NCI-H187 treated with DMSO at 0.1 percent for 48 hours (cell line): Measurements from ENCODE around the gene PLEKHF1.

ENCODE experiments used
- DNase-seq: peaks from one replicate; lab custom pipeline; 2025; lab: John Stamatoyannopoulos, UW

The PLEKHF1 gene

DNA sequence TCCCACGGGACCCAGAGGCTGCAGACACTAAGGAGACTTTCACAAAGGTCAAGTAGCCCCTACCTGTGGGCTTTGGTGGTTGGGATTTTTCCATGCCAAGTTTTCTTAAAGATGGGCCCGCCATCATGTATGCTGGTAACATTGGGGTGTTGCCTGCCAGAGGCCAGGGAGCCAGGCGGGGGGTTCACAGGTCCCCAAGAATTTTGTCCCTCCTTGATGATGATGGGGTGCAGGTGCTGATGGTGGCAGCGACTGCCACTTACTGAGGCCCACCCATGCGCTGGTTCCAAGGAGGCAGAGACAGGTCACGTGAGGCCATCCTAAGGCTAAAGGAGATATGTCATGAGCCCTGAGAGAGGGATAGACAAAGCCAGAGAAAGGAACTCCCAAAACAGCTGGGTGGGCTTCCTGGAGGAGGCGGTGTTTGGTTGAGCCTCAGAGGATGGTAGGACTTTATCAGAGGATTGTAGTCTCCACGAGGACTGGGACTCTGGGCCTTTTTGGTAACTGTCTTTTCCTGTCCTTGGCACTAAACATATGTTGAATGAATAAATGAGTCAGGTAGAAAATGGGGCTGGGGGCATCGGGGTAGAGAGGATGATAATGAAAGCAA lies 14.4 kb downstream of the PLEKHF1 start:
- DNase-seq: no peak

DNA sequence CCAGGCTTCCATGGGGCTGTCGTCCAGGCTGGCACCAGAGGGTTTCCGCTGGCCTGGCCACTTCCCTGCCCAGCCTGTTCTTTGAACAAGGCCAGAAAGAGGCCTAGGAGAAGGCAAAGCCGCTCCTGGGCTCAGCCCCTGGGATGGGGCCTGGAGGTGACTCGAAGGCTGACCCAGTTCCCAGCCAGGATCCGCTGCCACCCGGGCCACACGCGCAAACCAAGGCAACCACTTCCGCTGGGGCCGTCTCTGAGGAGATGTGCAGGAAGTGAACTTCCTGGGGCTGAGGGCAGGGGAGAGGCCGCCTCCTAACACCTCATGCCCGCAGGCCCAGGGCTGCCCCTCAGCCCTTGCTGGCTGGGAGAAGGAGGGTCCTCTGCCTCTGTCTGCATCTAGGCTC lies 15.2 kb downstream of the PLEKHF1 start:
- no peak for DNase-seq

DNA sequence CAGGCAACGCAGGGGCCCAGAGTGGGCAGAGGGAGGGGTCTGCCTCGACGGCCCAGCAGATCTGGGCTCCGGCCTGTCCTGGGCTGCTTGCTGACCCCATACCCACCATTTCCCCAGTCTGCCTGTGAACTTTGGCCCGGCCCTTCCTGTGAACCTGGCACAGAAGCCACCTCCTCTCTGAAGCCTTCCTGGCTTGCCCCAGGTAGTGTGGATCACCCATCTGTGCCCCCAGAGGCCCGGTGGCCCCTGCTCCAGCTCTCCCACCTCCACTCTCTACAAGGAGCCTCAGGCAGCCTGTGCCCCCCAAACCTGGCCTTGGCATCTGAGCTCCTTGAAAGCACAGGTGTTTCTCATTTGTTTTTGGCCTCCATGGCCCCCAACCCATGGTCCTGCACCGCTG lies 15.7 kb downstream of the PLEKHF1 start:
- no peak for DNase-seq

DNA sequence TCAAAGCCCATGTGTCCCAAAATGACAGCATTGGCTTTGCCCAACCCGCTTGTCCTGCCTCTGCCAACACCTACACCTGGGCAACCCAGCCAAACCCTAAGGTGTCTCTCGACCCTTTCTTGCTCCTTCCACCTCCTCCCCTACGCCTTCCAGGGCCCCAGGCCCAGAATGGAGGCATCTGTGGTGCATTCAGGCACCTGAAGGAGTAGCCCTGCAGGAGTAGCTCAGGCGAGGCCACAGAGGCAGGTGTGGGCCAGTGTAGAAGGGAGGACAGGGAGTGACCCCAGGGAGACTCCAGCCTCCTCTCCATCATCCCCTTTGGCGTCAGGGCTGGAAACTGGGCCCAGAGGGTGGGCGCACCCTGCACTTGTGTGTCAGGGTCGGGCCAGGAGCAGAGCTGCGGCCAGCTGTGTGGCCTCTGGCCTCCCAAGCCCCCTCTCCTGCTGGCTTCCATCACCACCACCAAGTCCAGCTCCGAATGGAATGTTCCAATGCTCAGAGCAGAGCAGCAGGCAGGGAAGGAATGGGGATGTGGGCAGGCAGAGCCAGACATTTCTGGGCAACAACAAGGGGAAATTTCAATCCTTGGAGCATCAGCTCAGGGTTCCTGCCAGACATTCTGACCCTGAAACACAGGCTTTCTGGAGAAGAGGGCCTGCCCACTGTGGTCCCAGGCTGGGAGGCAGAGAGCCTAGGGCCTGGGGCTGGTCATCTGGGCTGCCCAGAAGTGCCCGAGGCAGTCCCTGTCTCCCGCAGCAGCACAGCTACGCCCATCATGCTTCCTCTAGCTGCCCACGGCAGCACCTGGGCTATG lies 16.4 kb downstream of the PLEKHF1 start:
- DNase-seq: no peak

DNA sequence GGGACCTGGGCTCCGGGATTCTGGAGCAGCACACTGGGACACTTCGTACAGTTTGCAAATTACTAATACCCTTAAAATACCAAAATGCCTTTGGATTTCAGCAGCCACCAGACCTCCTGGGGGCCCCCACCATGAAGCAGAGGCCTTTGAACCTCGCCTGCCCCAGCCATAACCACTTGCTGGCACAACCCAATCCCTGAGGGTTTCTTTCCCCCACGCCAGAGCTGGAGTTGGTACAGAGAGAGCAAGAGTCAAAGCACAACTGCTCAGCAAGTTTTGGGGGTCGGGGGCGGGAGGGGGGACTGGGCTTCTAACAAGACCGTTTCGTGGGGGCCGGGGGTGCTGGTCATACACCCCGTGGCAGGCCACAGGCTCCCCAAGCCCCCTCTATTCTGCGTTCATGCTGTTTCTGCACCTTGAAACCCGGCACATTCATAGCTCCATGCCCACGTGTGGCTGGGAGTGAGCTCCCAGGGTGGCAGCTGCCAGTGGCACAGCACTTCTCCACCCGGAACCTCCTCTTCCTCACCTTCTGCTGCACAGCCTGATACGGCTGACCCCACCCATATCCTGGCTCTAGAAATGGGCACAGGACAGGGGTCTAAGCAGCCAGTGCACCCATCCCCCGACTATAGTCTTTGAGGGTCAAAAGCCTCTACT lies 17.1 kb downstream of the PLEKHF1 start:
- DNase-seq: no peak

DNA sequence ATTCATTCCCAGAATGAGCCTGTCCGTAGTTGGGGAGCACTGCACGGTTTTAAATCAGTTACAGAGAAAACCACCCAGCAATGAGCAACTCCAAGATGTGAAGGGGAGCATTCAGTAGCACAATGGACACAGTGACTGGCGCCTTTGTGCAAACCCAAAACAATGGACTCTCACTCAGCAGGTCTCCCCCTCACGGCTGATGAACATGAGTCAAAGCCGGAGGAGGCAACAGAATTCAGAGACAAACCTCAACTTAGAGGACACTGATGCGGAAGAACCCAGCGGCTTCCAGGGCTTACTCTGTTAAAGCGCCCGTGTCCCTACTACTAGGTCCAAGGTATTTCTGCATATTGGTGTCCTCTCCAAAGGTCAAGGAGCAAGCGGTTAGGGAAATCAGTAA lies 17.7 kb downstream of the PLEKHF1 start:
- no peak for DNase-seq

DNA sequence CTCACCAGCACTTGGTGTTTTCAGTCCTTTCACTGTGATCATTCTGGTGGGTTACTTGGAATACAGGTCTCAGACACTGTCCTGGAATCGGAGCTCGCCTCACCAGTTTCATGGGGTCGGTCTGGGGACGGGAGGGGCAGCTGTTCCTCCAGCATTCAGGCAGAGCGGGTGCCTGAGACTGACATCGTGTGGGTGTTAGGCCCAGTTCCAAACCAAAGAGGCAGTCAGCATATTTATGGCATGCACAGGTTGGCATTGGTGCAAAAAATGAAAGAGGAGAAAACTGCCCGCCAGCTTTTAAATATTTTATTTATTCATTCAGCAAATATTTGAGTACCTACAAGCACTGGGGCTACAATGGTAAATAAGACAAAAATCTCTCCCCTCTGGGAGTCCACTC lies 20.1 kb downstream of the PLEKHF1 start:
- no peak for DNase-seq

DNA sequence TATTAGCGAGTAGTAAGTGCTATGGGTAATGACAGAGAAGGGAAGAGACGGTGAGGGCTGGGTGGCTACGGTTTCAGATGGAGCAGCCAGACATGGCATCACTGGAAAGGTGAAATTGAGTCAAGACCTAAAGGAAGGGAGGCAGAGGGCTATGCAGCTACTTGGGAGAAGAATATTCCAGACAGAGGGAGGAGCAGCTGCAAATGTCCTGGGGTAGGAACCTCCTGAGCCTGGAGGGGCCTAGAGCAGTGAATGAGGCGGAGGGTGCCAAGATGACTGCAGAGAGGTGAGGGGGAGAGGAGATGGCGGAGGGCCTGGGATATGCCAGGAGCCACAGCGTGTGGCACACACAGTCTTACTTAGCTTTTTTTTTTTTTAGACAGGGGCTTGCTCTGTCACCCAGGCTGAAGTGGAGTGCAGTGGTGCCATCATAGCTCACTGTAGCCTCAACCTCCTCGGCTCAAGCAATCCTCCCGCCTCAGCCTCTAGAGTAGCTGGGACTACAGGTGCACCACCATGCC lies 21.1 kb downstream of the PLEKHF1 start:
- DNase-seq: no peak

DNA sequence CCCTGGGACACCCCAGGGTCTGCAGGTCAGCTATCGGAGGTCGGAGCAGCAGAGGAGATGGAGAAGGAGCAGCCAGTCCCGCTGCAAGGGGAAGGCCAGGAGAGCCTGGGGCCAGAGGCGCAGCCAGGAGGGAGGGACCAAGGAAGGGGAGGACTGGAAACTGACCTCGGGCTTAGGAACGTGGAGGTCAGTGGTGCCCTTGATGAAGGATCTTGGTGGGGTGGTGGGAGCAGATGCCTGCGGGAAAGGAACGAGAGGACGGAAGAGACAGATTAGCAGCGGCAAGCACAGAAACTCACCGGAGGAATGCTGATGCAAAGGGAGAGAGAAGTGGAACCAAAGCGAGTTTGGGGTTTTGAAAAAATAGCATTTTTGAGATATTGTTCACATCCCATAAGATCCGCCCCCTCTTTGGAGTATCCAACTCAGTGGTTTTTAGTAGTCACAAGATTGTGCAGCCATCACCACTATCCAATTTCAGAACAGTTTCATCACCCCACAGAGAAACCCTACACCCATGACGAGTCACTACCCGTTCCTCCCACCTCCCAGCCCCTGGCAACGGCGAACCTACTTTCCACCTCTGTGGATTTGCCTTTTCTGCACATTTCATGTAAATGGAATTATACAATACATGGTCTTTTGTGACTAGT lies 22.1 kb downstream of the PLEKHF1 start:
- no peak for DNase-seq

DNA sequence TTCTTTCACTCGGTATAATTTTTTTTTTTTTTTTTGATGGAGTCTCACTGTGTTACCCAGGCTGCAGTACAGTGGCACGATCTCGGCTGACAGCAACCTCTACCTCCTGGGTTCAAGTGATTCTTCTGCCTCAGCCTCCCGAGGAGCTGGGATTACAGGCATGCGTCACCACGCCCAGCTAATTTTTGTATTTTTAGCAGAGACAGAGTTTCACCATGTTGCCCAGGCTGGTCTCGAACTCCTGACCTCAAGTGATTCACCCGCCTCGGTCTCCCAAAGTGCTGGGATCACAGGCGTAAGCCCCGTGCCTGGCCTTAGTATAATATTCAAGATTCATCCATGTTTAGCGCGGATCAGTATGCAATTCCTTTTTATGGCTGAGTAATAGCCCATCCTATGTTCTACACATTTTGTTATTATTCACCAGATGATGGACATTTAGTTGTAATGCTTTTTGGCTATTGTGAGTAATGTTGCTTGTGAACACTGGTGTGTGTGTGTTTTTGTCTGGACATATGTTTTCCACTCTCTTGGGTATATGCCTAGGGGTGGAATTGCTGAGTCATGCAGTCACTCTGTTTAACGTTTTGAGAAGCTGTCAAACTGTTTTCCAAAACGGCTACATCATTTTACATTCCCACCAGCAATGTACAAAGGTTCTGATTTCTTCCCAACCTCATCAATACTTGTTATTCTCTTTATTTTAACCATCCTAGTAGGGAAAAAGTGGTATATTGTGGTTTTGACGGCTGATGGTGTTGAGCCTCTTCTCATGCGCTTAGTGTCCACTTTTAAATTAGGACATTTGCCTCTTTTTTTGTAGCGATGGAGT lies 22.9 kb downstream of the PLEKHF1 start:
- DNase-seq: no peak

DNA sequence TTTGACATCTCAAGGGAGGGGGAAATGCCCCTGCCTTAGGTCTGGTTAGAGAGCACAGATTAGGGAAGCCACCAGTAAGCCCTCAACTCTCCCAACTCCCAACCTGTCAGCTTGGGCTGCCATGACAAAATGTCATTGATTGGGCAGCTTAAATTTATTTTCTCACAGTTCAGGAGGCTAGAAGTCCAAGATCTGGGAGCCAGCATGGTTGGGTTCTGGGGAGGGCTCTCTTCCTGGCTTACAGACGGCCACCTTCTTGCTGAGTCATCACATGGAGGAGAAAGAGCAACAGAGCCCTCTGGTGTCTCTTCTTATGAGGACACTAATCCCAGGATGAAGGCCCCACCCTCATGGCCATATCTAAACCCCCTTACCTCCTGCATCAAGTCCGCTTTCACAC lies 25.6 kb downstream of the PLEKHF1 start:
- no peak for DNase-seq

DNA sequence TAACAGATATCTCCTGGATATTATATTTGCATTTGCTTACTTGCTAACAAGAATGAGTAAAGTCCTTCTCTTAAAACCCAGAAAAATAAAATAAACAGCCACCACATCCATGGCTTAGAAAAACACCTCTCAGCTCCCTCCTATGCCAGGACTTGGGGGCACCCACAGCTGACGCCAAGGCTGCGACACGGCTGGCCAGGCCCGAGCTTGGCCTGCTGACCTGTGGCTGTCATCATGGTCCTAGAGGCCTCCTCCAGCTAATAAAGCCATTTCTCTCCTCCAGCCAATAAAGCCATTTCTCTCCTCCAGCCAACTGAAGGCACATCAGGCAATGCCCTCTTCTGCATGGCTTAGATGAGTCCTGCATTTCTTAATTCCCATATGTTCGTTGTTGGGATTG lies 28.9 kb downstream of the PLEKHF1 start:
- DNase-seq: no peak

DNA sequence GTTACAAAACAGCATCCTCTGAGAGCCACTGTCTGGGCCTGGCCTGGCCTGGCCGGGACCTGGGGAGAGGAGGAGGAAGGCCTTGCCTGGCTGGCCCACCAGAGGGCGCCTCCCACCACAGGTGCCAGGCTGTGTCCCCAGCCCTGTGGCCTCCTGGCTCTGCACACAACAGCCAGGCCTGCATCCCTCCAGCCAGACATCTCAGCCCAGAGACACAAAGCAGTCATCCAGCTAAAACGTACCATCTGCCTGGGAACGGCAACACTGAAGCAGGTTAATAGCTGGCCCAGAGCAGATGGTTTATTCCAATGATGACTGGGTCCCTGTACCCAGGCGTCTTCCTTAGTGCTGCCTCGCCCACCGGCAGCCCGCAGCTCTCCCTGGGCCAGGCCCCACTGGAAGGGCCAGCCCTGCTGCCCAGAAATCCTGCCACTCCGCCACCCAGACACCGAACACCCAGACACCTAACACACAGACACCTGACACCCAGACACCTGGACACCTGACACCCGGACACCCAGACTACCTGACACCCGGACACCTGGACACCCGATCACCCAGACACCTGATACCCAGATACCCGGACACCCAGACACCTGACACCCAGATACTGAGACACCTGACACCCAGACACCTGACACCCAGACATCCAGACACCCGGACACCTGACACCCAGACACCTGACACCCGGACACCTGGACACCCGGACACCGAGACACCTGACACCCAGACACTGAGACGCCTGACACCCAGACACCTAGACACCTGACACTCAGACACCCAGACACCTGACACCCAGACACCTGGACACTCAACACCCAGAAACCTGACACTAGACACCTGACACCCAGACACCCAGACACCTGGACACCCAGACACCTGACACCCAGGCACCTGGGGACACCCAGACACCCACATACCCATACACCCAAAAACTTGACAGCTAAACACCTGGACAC lies 29.7 kb downstream of the PLEKHF1 start:
- DNase-seq: no peak

DNA sequence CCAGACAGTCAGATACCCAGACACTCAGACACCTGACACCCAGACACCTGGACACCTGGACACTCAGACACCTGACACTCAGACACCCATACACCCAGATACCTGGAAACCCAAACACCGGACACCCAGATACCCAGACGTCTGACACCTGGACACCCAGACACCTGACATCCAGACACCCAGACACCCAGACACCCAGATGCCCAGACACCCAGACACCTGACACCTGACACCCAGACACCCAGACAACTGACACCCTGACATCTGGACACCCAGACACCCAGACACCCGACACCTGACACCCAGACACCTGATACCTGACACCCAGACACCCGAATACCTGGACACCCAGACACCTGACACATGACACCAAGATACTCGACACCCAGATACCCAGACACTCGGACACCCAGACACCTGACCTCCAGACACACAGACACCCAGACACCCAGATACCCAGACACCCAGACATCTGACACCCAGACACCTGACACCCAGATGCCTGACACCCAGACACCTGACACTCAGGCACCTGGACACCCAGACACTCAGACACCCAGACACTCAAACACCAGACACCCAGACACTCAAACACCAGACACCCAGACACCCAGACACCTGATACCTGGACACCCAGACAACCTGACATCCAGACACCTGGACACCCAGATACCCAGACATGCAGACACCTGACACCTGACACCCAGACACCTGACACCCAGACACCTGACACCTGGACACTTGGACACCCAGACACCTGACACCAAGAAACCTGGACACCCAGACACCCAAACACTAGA lies 30.7 kb downstream of the PLEKHF1 start:
- DNase-seq: no peak

DNA sequence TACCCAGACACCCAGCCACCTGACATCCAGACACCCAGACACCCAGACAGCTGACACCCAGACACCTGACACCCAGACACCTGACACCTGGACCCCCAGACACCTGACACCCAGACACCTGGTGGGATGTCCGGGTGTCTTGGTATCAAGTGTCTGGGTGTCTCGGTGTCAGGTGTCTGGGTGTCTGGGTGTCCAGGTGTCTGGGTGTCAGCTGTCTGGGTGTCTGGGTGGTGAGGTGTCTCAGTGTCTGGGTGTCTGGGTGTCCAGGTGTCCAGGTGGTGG lies 31.2 kb downstream of the PLEKHF1 start:
- DNase-seq: no peak

DNA sequence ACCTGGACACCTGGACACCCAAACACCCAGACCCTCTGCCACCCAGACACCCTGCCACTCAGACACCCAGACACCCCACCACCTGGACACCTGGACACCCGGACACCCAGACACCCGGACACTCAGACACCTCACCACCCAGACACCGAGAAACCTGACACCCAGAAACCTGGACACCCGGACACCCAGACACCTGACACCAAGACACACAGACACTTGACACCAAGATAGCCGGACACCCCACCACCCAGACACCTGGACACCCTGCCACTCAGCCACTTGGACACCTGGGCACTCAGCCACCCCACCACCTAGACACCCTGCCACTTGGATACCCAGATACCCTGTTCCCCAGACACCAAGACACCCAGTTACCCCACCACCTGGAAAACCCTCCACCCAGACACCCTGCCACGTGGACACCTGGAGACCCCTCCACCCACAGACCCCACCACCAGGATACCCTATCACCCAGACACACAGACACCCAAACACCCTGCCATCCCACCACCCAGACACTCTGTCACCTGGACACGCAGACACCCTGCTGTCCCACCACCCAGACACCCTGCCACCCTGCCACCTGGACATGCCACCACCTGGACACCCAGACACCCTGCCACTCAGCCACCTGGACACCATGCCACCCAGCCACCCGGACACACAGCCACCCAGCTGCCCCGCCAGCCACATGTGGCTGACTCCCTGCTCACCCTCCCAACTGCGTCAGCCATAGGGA lies 32.4 kb downstream of the PLEKHF1 start:
- no peak for DNase-seq

DNA sequence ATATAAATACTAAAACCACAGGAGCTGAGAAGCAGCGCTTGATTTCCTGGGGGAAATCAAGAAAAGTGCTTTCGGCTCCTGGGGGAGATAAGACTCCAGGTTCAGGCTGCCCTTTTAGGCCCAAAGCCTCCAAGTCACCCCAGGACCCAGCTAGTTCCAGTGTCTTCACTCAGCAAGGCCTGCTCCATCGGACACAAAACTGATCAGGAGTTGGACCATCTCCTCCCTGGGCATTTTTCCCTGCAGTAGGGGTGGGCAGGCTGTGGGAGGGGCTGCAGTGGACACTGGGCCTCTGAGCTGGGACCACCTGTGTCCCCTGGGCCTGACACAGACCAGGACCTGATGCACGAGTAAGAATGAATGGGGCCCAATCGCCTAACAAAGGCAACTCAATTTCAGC lies 34.6 kb downstream of the PLEKHF1 start:
- no peak for DNase-seq

DNA sequence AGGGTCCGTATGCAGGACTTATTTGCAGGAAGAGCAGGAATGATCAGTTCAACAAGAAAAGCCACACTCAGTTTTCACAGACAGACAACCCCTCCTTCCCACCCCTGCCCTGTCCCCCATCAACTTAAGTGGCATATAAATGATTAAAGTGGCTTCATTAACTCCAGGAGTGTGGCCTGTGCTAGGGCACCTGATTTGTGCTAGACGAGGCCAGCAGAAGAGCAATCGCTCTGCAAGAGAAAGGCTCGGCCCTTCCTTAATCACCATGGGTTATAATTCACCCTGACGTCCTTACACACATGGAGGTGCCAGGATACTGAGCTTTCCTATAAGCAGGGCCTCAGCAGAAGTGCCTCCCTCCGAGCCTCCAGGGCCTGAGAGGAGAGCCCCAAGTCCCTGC lies 35.2 kb downstream of the PLEKHF1 start:
- DNase-seq: no peak
